H9 (cell line): Measurements from ENCODE around the gene PKMYT1. TPM values are rescaled to one million over a fixed set of nuclear protein-coding genes. Genes with fewer than 3 reads are reported as not detected.

Experiments used
- DNase-seq: peaks from one replicate; pipeline ENCODE4 v3.0.0-alpha.2; 2017
- H2AFZ ChIP-seq: one replicate; pipeline ENCODE4 v1.6.1; 2013; ENCODE audit warnings: mild to moderate bottlenecking, low read length, control low read depth, moderate library complexity
- H2AK5ac ChIP-seq: 2 replicates; pipeline ENCODE4 v1.6.1; 2013; ENCODE audit warnings: low read length, control low read depth, mixed read lengths; ENCODE audit not compliant: insufficient read length
- H2BK120ac ChIP-seq: one replicate; pipeline ENCODE4 v1.6.1; 2013; ENCODE audit warnings: low read depth, mild to moderate bottlenecking, low read length, control low read depth, inconsistent platforms; ENCODE audit not compliant: poor library complexity, severe bottlenecking
- H2BK12ac ChIP-seq: 2 replicates; pipeline ENCODE4 v1.6.1; 2013; ENCODE audit warnings: low read length, control low read depth, mixed read lengths, low read depth; ENCODE audit not compliant: insufficient read length
- H2BK15ac ChIP-seq: 2 replicates; pipeline ENCODE4 v1.6.1; 2013; ENCODE audit warnings: low read depth, low read length, control low read depth
- H2BK20ac ChIP-seq: one replicate; pipeline ENCODE4 v1.6.1; 2013; ENCODE audit warnings: low read depth, mild to moderate bottlenecking, low read length, control low read depth, inconsistent platforms; ENCODE audit not compliant: poor library complexity, severe bottlenecking
- H2BK5ac ChIP-seq: 2 replicates; pipeline ENCODE4 v1.6.1; 2013; ENCODE audit warnings: low read length, control low read depth, mixed read lengths; ENCODE audit not compliant: insufficient read length
- H3K14ac ChIP-seq: 2 replicates; pipeline ENCODE4 v1.6.1; 2013; ENCODE audit warnings: low read length, control low read depth; ENCODE audit not compliant: insufficient read depth
- H3K18ac ChIP-seq: 2 replicates; pipeline ENCODE4 v1.6.1; 2013; ENCODE audit warnings: low read depth, mild to moderate bottlenecking, mixed read lengths, low read length, control low read depth; ENCODE audit not compliant: insufficient read length
- H3K23ac ChIP-seq: 2 replicates; pipeline ENCODE4 v1.6.1; 2013; ENCODE audit warnings: low read length, control low read depth, mixed read lengths, low read depth; ENCODE audit not compliant: insufficient read length
- H3K23me2 ChIP-seq: 2 replicates; pipeline ENCODE4 v1.6.1; 2013; ENCODE audit warnings: low read depth, mild to moderate bottlenecking, mixed read lengths, low read length, control low read depth; ENCODE audit not compliant: insufficient read length, poor library complexity, severe bottlenecking
- H3K27ac ChIP-seq: 2 replicates; pipeline ENCODE4 v1.5.1; 2013; ENCODE audit warnings: low read length, control low read depth, mixed read lengths, low read depth; ENCODE audit not compliant: insufficient read length
- H3K27me3 ChIP-seq: 2 replicates; pipeline ENCODE4 v1.6.1; 2013; ENCODE audit warnings: low read length, control low read depth, inconsistent platforms; ENCODE audit not compliant: insufficient read depth
- H3K4ac ChIP-seq: 2 replicates; pipeline ENCODE4 v1.6.1; 2013; ENCODE audit warnings: low read depth, mild to moderate bottlenecking, control low read depth, inconsistent platforms, low read length, moderate library complexity
- H3K4me1 ChIP-seq: 2 replicates; pipeline ENCODE4 v1.6.1; 2013; ENCODE audit warnings: low read length, control low read depth, inconsistent platforms; ENCODE audit not compliant: insufficient read depth
- H3K4me2 ChIP-seq: 2 replicates; pipeline ENCODE4 v1.6.1; 2013; ENCODE audit warnings: low read length, control low read depth, mixed read lengths; ENCODE audit not compliant: insufficient read length, insufficient read depth
- H3K56ac ChIP-seq: 2 replicates; pipeline ENCODE4 v1.6.1; 2013; ENCODE audit warnings: low read depth, mild to moderate bottlenecking, mixed read lengths, low read length, control low read depth; ENCODE audit not compliant: insufficient read length
- H3K79me1 ChIP-seq: 2 replicates; pipeline ENCODE4 v1.6.1; 2013; ENCODE audit warnings: low read depth, mild to moderate bottlenecking, moderate library complexity, low read length, control low read depth, inconsistent platforms; ENCODE audit not compliant: insufficient read depth, poor library complexity, severe bottlenecking
- H3K79me2 ChIP-seq: 2 replicates; pipeline ENCODE4 v1.6.1; 2013; ENCODE audit warnings: low read length, control low read depth, inconsistent platforms; ENCODE audit not compliant: insufficient read depth
- H3K9ac ChIP-seq: 2 replicates; pipeline ENCODE4 v1.6.1; 2013; ENCODE audit warnings: low read length, control low read depth, mixed read lengths; ENCODE audit not compliant: insufficient read length; ENCODE audit errors: extremely low read depth
- H3K9me3 ChIP-seq: one replicate; pipeline ENCODE4 v1.6.1; 2013; ENCODE audit warnings: low read depth, low read length, inconsistent platforms; ENCODE audit not compliant: control insufficient read depth
- H3T11ph ChIP-seq: one replicate; pipeline ENCODE4 v1.6.1; 2013; ENCODE audit warnings: mild to moderate bottlenecking, low read length, control low read depth, inconsistent platforms
- H4K20me1 ChIP-seq: one replicate; pipeline ENCODE4 v1.6.1; 2013; ENCODE audit not compliant: control insufficient read depth, insufficient read length, insufficient read depth
- H4K5ac ChIP-seq: 2 replicates; pipeline ENCODE4 v1.6.1; 2013; ENCODE audit warnings: low read depth, mild to moderate bottlenecking, mixed read lengths, low read length, control low read depth; ENCODE audit not compliant: insufficient read length
- H4K8ac ChIP-seq: replicated peaks from 2 replicates; pipeline ENCODE4 v1.6.1; 2013; ENCODE audit warnings: low read length, control low read depth, mixed read lengths, low read depth; ENCODE audit not compliant: insufficient read length
- H4K91ac ChIP-seq: 2 replicates; pipeline ENCODE4 v1.6.1; 2013; ENCODE audit warnings: low read depth, mild to moderate bottlenecking, moderate library complexity, mixed read lengths, low read length, control low read depth; ENCODE audit not compliant: insufficient read length
- H3K27ac Mint-ChIP-seq, 3 experiments: 2 replicates in 2 of 3; 3 replicates in 1 of 3; pipeline ENCODE4 v1.8.0; 2020 to 2021; ENCODE audit warnings: mixed read lengths in 3 of 3, mild to moderate bottlenecking in 1 of 3, moderate library complexity in 1 of 3
- H3K27me3 Mint-ChIP-seq: 2 replicates; pipeline ENCODE4 v1.8.0; 2021; ENCODE audit warnings: low read depth, mild to moderate bottlenecking, moderate library complexity, mixed read lengths
- H3K36me3 Mint-ChIP-seq, 3 experiments: 2 replicates in 2 of 3; 3 replicates in 1 of 3; pipeline ENCODE4 v1.8.0; 2020 to 2021; ENCODE audit warnings: low read depth in 3 of 3, mixed read lengths in 3 of 3; ENCODE audit not compliant: insufficient read depth in 1 of 3
- H3K4me1 Mint-ChIP-seq, 2 experiments: 2 replicates each; pipeline ENCODE4 v1.8.0; 2020; ENCODE audit warnings: mixed read lengths in 2 of 2
- H3K4me3 Mint-ChIP-seq, 2 experiments: 2 replicates in 1 of 2; 3 replicates in 1 of 2; pipeline ENCODE4 v1.8.0; 2020 to 2021; ENCODE audit warnings: mild to moderate bottlenecking in 2 of 2, mixed read lengths in 2 of 2, moderate library complexity in 1 of 2
- H3K9me3 Mint-ChIP-seq, 2 experiments: 2 replicates in 1 of 2; 3 replicates in 1 of 2; pipeline ENCODE4 v1.8.0; 2020; ENCODE audit warnings: mild to moderate bottlenecking in 2 of 2, mixed read lengths in 2 of 2, moderate library complexity in 1 of 2
- CTCF ChIP-seq: fragments of 200-600 bp; sonication (generic); conservative IDR thresholded peaks from 3 replicates; pipeline ENCODE4 v1.8.0; 2021; ENCODE audit warnings: antibody characterized with exemption, mild to moderate bottlenecking
- WGBS: extraction: QIAGEN DNeasy Blood & Tissue Kit; methylation state at CpG from one replicate; pipeline ENCODE4 v1.1.7; 2013; ENCODE audit warnings: missing lambda C conversion rate, low lambda C conversion rate, mixed read lengths; ENCODE audit not compliant: insufficient read length; ENCODE audit errors: extremely low coverage; 5-methylcytosine and 5-hydroxymethylcytosine counted together
- total RNA-seq: library from RNA; stranded (reverse); gene quantifications from 2 replicates; pipeline ENCODE4 v1.2.1, GENCODE V29; 2021

The PKMYT1 gene
- total RNA-seq, 1 experiment from 2014 or later = 114 TPM

DNA sequence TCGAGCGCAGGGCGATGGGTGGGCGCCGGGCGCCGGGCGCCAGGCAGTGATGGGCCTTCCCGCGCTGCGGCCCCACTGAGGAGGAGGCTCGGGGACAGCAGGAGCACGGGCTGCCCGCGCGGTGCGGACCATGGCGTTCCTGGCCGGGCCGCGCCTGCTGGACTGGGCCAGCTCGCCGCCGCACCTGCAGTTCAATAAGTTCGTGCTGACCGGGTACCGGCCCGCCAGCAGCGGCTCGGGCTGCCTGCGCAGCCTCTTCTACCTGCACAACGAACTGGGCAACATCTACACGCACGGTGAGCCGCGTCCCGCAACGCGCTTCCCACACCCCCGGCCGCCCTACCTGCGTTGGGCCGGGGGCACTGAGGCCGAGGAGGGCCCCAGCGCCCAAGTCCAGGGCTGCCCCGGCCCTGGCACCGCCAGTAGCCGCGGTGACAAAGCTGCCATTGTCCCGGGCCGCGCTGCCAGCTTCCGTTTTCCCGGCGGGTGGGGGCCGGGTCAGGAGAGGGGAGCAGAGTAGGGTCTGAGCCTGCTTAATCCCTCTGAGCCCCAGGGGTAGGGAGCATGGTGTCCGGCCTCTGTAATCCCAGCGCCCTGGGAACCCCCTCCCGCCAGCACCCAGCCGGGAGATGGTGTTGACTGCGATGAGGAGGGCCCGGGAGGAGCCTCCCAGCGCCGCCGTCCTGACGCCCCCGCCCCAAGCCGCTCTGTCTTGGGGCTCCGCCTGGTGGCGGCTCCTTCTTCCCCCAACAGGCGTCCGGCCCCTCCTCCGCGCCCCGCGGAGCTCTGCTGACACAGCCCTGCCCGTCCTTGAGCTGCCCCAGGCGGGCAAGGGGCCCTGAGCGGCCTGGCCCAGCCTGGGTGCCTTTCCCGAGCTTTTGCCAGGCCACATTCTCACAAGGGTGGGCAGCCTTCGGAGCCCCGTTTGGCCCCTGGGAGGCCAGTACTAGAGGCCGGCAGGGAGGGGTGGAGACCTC lies 10.4 kb downstream of the PKMYT1 start:
- no peak overlapping the region for H2AFZ ChIP-seq
- H3K27ac Mint-ChIP-seq = no peak overlapping the region; a peak in 1 of 7 replicates

More for the DNA sequence above, 10.4 kb downstream of the PKMYT1 start:
- Histone ChIP-seq H2AK5ac (no peak overlapping the region), H4K91ac (no peak overlapping the region), H3K56ac (no peak overlapping the region), H3K23me2 (peaks cover 6% of the 10 kb centered on the region), H3K27me3 (no peaks in the 10 kb centered on the region), H4K5ac (no peak overlapping the region), H2BK120ac (no peak overlapping the region), H3K4me1 (no peaks in the 10 kb centered on the region), H3K27ac (no peak overlapping the region), H2BK5ac (no peak overlapping the region), H3K9me3 (no peaks in the 10 kb centered on the region), H3T11ph (no peak overlapping the region), H3K23ac (no peak overlapping the region), H4K8ac (no peak overlapping the region), H2BK20ac (no peak overlapping the region), H3K18ac (peak overlapping the region; percentile 6), H3K4me2 (peak overlapping the region; percentile 46), H3K9ac (peak overlapping the region; percentile 45), H2BK15ac (no peak overlapping the region), H3K14ac (peak overlapping the region; percentile 9; the same call in 1 of the 2 replicates), H3K4ac (no peak overlapping the region), H3K79me1 (no peaks in the 10 kb centered on the region), H3K79me2 (no peaks in the 10 kb centered on the region), H2BK12ac (no peak overlapping the region), H4K20me1 (peaks cover 3% of the 10 kb centered on the region)
- Mint-ChIP-seq H3K36me3 (peaks cover 4 to 22% (median 18%) of the 10 kb centered on the region in 3 experiments; a peak in 6 of 7 replicates), H3K9me3 (no peaks in the 10 kb centered on the region), H3K4me1 (peaks cover 18 to 24% of the 10 kb centered on the region in 2 experiments), H3K27me3 (peaks cover 21% of the 10 kb centered on the region), H3K4me3 (peak overlapping the region; percentile 72 to 81)
- WGBS = no CpG with 5 or more reads among the region's 83 CpGs
- peak; percentile 83 for DNase-seq
- TF ChIP-seq CTCF = peak; percentile 74
